GM12878 (cell line): ENCODE data around the gene SURF4. TPM values are rescaled to one million over a fixed set of nuclear protein-coding genes. Genes with fewer than 3 reads are reported as not detected.

ENCODE experiments used
- CBX3 ChIP-seq: fragments of 200-600 bp; sonication (generic); IDR thresholded peaks from 2 replicates; pipeline ENCODE4 v1.6.1; 2016; ENCODE audit warnings: low read depth, borderline replicate concordance
- DPF2 ChIP-seq: fragments of 450-650 bp; IDR thresholded peaks from 2 replicates; pipeline ENCODE4 v1.6.1; 2017; ENCODE audit warnings: mild to moderate bottlenecking
- HCFC1 ChIP-seq: fragments of 150-350 bp; IDR thresholded peaks from 2 replicates; pipeline ENCODE4 v1.6.1; 2014; ENCODE audit warnings: low read length
- HDAC2 ChIP-seq: fragments of 200-600 bp; sonication (generic); IDR thresholded peaks from 2 replicates; pipeline ENCODE4 v1.6.1; 2017
- IRF4 ChIP-seq: IDR thresholded peaks from 2 replicates; pipeline ENCODE4 v1.6.1; 2011; ENCODE audit warnings: low read depth, low read length
- KAT2A ChIP-seq: conservative IDR thresholded peaks from 2 replicates; pipeline ENCODE4 v1.6.1; 2011; ENCODE audit warnings: low read depth, low read length; ENCODE audit not compliant: control insufficient read depth
- MAX ChIP-seq: IDR thresholded peaks from 2 replicates; pipeline ENCODE4 v1.6.1; 2012; ENCODE audit warnings: low read depth, low read length, improper control_type of control experiment
- MTA3 ChIP-seq: IDR thresholded peaks from 2 replicates; pipeline ENCODE4 v1.6.1; 2012; ENCODE audit warnings: low read length, inconsistent platforms, borderline replicate concordance
- NFIC ChIP-seq: IDR thresholded peaks from 2 replicates; pipeline ENCODE4 v1.6.1; 2012; ENCODE audit warnings: low read depth, mild to moderate bottlenecking, inconsistent platforms, low read length, moderate library complexity
- PAX8 ChIP-seq: fragments of 450-650 bp; IDR thresholded peaks from 2 replicates; pipeline ENCODE4 v1.6.1; 2017; ENCODE audit warnings: mild to moderate bottlenecking, moderate library complexity
- PML ChIP-seq: IDR thresholded peaks from 2 replicates; pipeline ENCODE4 v1.6.1; 2012; ENCODE audit warnings: low read length, inconsistent platforms
- POLR2A ChIP-seq: IDR thresholded peaks from 2 replicates; pipeline ENCODE4 v1.6.1; 2011; ENCODE audit warnings: low read depth, mild to moderate bottlenecking, low read length
- POLR2AphosphoS5 ChIP-seq: IDR thresholded peaks from 2 replicates; pipeline ENCODE4 v1.6.1; 2011; ENCODE audit warnings: mild to moderate bottlenecking, low read length, inconsistent platforms
- POU2F2 ChIP-seq: IDR thresholded peaks from 3 replicates; pipeline ENCODE4 v1.6.1; 2011; ENCODE audit warnings: low read depth, mild to moderate bottlenecking, low read length, borderline replicate concordance
- RUNX3 ChIP-seq: IDR thresholded peaks from 2 replicates; pipeline ENCODE4 v1.6.1; 2012; ENCODE audit warnings: low read length, inconsistent platforms
- SIX5 ChIP-seq: IDR thresholded peaks from 2 replicates; pipeline ENCODE4 v1.6.1; 2011; ENCODE audit warnings: mild to moderate bottlenecking, low read depth, low read length, moderate library complexity; ENCODE audit not compliant: severe bottlenecking
- SMAD1 ChIP-seq: fragments of 450-650 bp; IDR thresholded peaks from 2 replicates; pipeline ENCODE4 v1.6.1; 2018; ENCODE audit warnings: mild to moderate bottlenecking, low read depth; ENCODE audit not compliant: partially characterized antibody
- TAF1 ChIP-seq: IDR thresholded peaks from 2 replicates; pipeline ENCODE4 v1.6.1; 2011; ENCODE audit warnings: mild to moderate bottlenecking, low read depth, low read length, borderline replicate concordance
- WRNIP1 ChIP-seq: IDR thresholded peaks from 2 replicates; pipeline ENCODE4 v1.6.1; 2011; ENCODE audit warnings: low read depth, low read length, improper control_type of control experiment, borderline replicate concordance
- ZNF687 ChIP-seq: fragments of 450-650 bp; IDR thresholded peaks from 2 replicates; pipeline ENCODE4 v1.6.1; 2017; ENCODE audit warnings: mild to moderate bottlenecking, moderate library complexity
- polyA plus RNA-seq, 11 experiments: library from polyadenylated mRNA; depleted of rRNA in 4 of 11; unstranded in 6 of 11; stranded (reverse) in 5 of 11; fragments of >200 nt; fragmentation: Nextera tagmentation in 4 of 11; fragmentation: Illumina TruSeq in 1 of 11; extraction: Ambion mirVana in 4 of 11; extraction: Trizol in 1 of 11; gene quantifications; 1 replicate in 1 of 11; 2 replicates in 10 of 11; pipeline versions ENCODE4 v1.2.1 to v1.2.3, GENCODE V29; 2011 to 2016; ENCODE audit warnings: inconsistent platforms in 2 of 11, missing spikeins in 2 of 11, low read depth in 1 of 11
- total RNA-seq, 4 experiments: library from RNA; depleted of rRNA in 3 of 4; stranded (reverse); fragments of >200 nt in 3 of 4; fragmentation: Illumina TruSeq in 1 of 4; extraction: Trizol in 1 of 4; gene quantifications; 2 replicates each; pipeline versions ENCODE4 v1.2.1 to v1.2.3, GENCODE V29; 2013 to 2021
- TF ChIP-seq, protein P1 (sequence below): fragments of 450-650 bp; IDR thresholded peaks from 2 replicates; pipeline ENCODE4 v1.6.1; 2017; ENCODE audit warnings: mild to moderate bottlenecking, low read depth, inconsistent platforms; ENCODE audit not compliant: poor library complexity, severe bottlenecking
- TF ChIP-seq, protein P2 (sequence below): fragments of 450-650 bp; IDR thresholded peaks from 2 replicates; pipeline ENCODE4 v1.6.1; 2016; ENCODE audit warnings: mild to moderate bottlenecking

SURF4 gene
- total and polyA plus RNA-seq, 10 of the 15 experiments (the other 5 are each of a cell fraction or from before 2014, with no cell fraction given) = 6.4 to 134 (median 78.7) TPM

GRCh38 chr9:133347985-133348717 is 27.7 kb downstream of the SURF4 start, which contains the start of the genes MED22 and RPL7A (continued):
- TF ChIP-seq ZNF687 (no peak), SMAD1 (peak; percentile 92), POLR2A (peak; percentile 99), MAX (peak; percentile 58; the same call in 1 of the 2 replicates), PAX8 (no peak), TAF1 (peak; percentile 100), WRNIP1 (no peak), KAT2A (peak; percentile 58; the same call in 1 of the 2 replicates), POU2F2 (peak; percentile 99), HDAC2 (no peak), NFIC (no peak; the same call in 1 of the 2 replicates), SIX5 (peak; percentile 20), RUNX3 (peak; percentile 73), PML (peak; percentile 99), IRF4 (peak; percentile 57; the same call in 1 of the 2 replicates), CBX3 (no peak), DPF2 (0 out of 2 replicates have a peak, but pooled peaks have one; percentile 50), POLR2AphosphoS5 (peak; percentile 100), HCFC1 (peak; percentile 60), MTA3 (peak; percentile 67; the same call in 1 of the 2 replicates)
- TF ChIP-seq, protein P1, sequence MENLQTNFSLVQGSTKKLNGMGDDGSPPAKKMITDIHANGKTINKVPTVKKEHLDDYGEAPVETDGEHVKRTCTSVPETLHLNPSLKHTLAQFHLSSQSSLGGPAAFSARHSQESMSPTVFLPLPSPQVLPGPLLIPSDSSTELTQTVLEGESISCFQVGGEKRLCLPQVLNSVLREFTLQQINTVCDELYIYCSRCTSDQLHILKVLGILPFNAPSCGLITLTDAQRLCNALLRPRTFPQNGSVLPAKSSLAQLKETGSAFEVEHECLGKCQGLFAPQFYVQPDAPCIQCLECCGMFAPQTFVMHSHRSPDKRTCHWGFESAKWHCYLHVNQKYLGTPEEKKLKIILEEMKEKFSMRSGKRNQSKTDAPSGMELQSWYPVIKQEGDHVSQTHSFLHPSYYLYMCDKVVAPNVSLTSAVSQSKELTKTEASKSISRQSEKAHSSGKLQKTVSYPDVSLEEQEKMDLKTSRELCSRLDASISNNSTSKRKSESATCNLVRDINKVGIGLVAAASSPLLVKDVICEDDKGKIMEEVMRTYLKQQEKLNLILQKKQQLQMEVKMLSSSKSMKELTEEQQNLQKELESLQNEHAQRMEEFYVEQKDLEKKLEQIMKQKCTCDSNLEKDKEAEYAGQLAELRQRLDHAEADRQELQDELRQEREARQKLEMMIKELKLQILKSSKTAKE = no peak
- TF ChIP-seq, protein P2, sequence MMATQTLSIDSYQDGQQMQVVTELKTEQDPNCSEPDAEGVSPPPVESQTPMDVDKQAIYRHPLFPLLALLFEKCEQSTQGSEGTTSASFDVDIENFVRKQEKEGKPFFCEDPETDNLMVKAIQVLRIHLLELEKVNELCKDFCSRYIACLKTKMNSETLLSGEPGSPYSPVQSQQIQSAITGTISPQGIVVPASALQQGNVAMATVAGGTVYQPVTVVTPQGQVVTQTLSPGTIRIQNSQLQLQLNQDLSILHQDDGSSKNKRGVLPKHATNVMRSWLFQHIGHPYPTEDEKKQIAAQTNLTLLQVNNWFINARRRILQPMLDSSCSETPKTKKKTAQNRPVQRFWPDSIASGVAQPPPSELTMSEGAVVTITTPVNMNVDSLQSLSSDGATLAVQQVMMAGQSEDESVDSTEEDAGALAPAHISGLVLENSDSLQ = peak; percentile 30; the same call in 1 of the 2 replicates
